ENCODE data around the gene APBA1.

DNA sequence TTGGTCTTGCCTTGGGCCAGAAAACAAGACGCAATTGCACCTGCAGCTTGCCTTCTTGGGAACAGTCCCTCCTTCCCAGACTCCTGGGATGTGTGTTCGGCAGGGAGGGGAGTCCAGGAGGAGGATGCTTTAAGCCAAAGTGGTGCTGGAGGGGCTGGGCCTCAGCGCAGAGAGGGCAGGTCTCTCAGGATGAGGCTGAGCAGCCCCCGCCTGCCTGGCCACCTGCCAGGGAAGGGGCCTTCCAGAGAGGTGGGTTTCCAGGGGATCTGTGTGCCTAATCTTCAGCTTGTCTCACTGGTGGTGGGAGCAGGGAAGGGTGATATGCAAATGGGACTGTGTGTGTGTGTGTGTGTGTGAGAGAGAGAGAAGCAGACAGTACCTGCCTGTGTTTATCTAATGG, 242.0 kb downstream of the APBA1 start:
- no peak for TF ChIP-seq REST (IDR thresholded peaks at IDR 0.05; ENCODE audit: insufficient replicate concordance, low read depth)
- TF ChIP-seq CTCF (IDR thresholded peaks at IDR 0.05; ENCODE audit: insufficient read depth, low read length): no peak
- no peak for TF ChIP-seq POLR2AphosphoS5 (IDR thresholded peaks at IDR 0.05; ENCODE audit: low read depth)
- TF ChIP-seq GABPA (IDR thresholded peaks at IDR 0.05; ENCODE audit: low read depth): no peak
